ENCODE measurements around the gene TRIM75.
"Not testable (repeated sequence)": the region's sequence is repeated elsewhere in the genome, so short reads cannot be mapped to it uniquely, and the experiment has no call there.

TRIM75 gene

DNA sequence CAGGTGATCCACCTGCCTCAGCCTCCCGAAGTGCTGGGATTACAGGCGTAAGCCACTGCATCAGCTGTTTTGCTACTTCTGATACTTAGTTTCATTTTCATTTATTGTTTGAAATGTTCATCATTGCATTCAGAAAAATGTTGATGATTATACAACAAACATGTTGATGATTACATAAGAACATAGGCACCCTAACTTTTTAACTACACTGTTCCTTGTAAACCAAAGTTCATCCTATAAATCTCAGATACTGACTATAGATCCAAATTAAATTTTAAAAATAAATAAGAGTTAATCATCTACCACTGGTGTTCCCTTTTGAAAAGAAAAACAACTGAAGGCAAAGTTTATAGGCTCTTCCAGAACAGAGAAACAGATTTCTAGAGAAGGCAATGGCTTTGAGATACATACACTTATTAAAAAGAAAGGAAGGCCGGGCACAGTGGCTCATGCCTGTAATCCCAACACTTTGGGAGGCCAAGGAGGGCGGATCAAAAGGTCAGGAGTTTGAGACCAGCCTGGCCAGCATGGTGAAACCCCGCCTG lies 23.4 kb downstream of the TRIM75 start:
- no peak for DNase-seq (ENCODE audit: low spot score)

- DNase-seq (ENCODE audit: low spot score), result no peak
Measured at GRCh38 chr4:165079476-165079875, 25.8 kb downstream of the TRIM75 start.

DNA sequence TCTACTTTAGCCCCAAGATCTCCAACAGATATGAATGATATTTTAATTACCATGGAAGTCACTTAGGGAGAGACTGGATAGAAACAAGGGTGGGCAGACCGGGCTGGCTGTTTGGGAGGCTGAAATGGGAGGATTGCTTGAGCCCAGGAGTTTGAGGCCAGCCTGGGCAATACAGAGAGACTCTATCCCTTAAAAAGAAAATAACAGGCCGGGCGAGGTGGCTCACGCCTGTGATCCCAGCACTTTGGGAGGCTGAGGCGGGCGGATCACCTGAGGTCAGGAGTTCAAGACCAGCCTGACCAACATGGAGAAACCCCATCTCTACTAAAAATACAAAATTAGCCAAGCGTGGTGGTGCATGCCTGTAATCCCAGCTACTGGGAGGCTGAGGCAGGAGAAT lies 31.1 kb downstream of the TRIM75 start:
- DNase-seq (ENCODE audit: low spot score), result not testable (repeated sequence)

DNA sequence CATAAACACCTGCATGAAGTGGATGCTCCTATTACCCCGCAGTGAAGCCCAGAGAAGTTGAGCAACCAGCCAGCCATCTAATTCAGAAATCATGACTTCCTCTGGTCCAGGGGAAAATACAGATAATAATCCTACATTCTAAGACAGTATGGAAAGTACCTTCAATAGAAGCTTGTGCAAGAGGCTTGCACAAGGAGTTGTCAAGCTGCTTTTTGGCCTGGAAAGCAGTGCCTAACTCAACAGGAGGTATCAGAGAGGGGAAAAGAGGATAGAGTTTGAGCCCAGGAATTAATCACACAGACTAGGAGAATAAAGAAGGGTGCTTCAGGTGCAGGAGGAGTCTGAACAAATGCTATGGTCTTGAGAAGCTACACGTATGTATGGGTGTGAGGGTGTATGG lies 32.3 kb downstream of the TRIM75 start:
- no peak for DNase-seq (ENCODE audit: low spot score)

- DNase-seq (ENCODE audit: low spot score), result no peak
Measured at GRCh38 chr4:165088366-165088765, 34.7 kb downstream of the TRIM75 start.

GRCh38 chr4:165092187-165092586 lies 38.5 kb downstream of the TRIM75 start:
- DNase-seq (ENCODE audit: low spot score), result not testable (repeated sequence)

- DNase-seq (ENCODE audit: low spot score), result no peak
Measured at GRCh38 chr4:165094873-165095272, 41.2 kb downstream of the TRIM75 start.

- DNase-seq (ENCODE audit: low spot score), result no peak
Measured at GRCh38 chr4:165095291-165095690, 41.6 kb downstream of the TRIM75 start.

GRCh38 chr4:165096776-165097175 lies 43.1 kb downstream of the TRIM75 start:
- DNase-seq (ENCODE audit: low spot score), result peak; percentile 52

GRCh38 chr4:165101641-165102040 lies 48.0 kb downstream of the TRIM75 start:
- no peak for DNase-seq (ENCODE audit: low spot score)

DNA sequence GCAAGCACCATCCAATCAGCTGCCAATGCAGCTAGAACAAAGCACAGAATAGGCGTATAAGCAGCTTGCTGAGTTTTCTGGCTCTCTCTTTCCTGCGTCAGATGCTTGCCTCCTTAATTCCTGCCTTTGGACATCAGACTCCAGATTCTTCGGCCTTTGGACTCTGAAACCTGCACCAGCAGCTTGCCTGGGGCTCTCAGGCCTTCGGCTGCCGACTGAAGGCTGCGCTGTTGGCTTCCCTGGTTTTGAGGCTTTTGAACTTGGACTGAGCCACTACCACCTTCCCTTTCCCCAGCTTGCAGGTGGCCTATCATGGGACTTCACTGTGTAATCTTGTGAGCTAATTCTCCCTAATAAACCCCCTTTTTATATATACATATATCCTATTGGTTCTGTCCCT lies 52.9 kb downstream of the TRIM75 start:
- DNase-seq (ENCODE audit: low spot score), result no peak
